Coronary artery (tissue), 2 donors: ENCODE measurements around the gene IL15RA.
"Not testable (repeated sequence)": the region's sequence is repeated elsewhere in the genome, so short reads cannot be mapped to it uniquely, and the experiment has no call there.

Experiments used
- DNase-seq: peaks from one replicate; pipeline ENCODE4 v3.0.0-alpha.2; 2017; ENCODE audit warnings: low spot score
- H3K27ac ChIP-seq, 2 donors: fragments of 200-600 bp; sonication (generic); one replicate each; pipeline ENCODE4 v1.5.1; 2016 to 2019
- H3K4me3 ChIP-seq: fragments of 200-600 bp; sonication (generic); 2 replicates; pipeline ENCODE4 v1.5.1; 2016; ENCODE audit warnings: mild to moderate bottlenecking, moderate library complexity
- TF ChIP-seq, protein P1 (sequence below): fragments of 200-600 bp; sonication (generic); IDR thresholded peaks from one replicate; pipeline ENCODE4 v1.5.1; 2019; ENCODE audit warnings: antibody characterized with exemption

Gene IL15RA

DNA sequence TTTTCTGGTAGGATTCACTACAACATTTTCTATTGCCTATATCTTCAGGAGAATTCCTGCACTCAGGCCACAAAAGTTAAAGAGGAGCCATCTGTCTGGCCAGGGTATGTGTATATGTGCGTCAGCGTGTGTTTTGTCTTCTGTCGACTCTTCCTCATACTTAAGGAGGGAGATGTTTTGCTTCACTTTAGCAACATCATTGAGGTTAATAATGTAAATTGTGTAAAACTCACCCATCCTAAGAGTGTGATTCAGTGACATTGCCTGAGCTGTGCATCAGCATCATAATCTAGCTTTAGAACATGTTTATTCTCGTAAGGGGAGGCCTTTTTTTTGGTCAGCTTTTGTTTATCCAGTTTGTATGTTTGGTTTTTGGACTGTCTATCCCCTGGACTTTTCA, 63.6 kb downstream of the IL15RA start:
- TF ChIP-seq, protein P1, sequence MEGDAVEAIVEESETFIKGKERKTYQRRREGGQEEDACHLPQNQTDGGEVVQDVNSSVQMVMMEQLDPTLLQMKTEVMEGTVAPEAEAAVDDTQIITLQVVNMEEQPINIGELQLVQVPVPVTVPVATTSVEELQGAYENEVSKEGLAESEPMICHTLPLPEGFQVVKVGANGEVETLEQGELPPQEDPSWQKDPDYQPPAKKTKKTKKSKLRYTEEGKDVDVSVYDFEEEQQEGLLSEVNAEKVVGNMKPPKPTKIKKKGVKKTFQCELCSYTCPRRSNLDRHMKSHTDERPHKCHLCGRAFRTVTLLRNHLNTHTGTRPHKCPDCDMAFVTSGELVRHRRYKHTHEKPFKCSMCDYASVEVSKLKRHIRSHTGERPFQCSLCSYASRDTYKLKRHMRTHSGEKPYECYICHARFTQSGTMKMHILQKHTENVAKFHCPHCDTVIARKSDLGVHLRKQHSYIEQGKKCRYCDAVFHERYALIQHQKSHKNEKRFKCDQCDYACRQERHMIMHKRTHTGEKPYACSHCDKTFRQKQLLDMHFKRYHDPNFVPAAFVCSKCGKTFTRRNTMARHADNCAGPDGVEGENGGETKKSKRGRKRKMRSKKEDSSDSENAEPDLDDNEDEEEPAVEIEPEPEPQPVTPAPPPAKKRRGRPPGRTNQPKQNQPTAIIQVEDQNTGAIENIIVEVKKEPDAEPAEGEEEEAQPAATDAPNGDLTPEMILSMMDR: no peak
- no peak overlapping the region for H3K4me3 ChIP-seq
- H3K27ac ChIP-seq: no peak overlapping the region
- DNase-seq: no peak

DNA sequence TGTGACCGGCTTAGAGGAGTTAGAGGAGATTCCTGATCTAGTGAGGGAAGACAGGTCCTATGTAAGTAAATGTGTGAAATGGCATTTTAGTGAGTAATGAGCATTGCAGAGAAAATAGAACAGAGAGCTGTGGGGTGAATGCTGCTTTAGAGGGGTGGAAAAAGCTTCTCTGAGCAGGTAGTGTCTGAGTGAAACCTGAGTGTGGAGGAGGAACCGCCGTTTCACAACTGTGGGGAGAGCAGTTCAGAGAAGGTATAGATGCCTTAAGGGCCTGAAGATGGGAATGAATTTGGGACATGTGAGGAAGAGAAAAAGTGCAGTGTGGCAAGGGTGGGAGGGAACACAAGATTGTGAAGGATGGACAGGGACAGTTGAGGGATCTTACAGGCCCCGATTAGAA, 65.7 kb downstream of the IL15RA start:
- DNase-seq: no peak
- H3K27ac ChIP-seq: no peak overlapping the region
- no peak overlapping the region for H3K4me3 ChIP-seq
- TF ChIP-seq, protein P1: no peak

DNA sequence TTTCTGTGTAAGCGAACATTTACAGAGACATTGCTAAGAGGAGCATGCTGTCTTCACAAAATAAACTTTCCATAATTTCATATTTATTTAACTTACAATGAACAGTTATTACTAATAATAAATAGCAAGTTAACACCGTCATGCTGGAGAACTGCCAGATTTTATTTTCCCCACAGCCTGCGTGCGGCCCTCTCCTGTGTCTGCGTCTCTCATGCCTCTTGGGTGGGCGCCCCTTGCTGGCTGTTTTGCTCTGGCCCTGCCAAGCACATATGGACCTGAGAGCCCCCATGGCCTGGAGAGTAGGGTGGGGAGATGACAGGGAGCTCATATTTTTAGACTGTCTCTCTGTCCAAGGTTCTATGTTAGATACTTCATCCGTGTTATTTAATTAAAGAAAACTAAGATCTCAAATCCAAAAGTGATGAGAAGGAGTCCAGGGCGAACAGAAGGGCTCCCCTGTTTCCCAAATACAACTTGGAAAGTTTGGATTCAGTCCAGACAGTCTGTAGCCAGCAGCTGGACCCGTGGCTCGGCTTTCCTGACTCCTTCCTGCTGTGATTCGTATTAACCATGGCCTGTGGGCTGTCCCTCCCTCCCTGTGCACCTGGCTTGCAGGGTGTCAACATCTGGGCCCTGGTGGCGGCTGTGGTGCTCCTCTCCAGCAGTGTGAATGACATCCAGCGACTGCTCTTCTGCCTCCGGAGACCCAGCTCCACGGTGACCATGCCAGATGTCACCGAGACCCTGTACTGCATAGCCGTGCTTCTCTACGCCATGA, 66.8 kb downstream of the IL15RA start:
- Histone ChIP-seq H3K27ac (no peak overlapping the region), H3K4me3 (no peak overlapping the region)
- TF ChIP-seq, protein P1: no peak
- no peak for DNase-seq

DNA sequence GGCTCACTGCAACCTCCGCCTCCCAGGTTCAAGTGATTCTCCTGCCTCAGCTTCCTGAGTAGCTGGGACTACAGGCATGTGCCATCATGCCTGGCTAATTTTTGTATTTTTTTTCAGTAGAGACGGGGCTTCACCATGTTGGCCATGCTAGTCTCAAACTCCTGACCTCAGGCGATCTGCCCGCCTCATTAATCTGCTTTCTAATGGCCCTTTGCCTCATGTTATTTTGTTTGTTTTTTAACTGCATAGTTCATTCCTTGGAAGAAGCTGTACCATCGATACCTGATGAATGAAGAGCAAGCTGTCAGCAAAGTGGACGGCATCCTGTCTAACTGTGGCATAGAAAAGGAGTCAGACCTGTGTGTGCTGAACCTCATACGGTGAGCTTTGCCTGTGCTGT, 68.7 kb downstream of the IL15RA start:
- not testable (repeated sequence) for H3K27ac ChIP-seq, DNase-seq, H3K4me3 ChIP-seq

DNA sequence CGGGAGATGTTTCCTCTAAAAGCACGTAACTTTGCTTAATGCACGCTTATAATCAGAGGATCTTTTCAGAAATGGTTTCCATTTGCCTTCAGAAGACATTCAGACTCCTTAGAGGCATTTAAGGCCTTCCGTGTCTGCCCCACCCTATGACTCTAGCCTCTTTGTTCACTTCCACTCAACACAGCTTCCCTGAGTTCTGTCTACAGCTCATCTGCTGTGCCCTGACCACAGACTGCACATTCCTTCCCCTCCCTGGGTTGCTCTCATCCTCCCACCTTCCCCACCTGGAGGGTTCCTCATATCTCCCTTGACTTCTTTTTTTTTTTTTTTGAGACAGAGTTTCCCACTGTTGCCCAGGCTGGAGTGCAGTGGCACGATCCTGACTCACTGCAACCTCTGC, 70.7 kb downstream of the IL15RA start:
- no peak for DNase-seq
- Histone ChIP-seq H3K27ac (no peak overlapping the region), H3K4me3 (no peak overlapping the region)
- TF ChIP-seq, protein P1: no peak

DNA sequence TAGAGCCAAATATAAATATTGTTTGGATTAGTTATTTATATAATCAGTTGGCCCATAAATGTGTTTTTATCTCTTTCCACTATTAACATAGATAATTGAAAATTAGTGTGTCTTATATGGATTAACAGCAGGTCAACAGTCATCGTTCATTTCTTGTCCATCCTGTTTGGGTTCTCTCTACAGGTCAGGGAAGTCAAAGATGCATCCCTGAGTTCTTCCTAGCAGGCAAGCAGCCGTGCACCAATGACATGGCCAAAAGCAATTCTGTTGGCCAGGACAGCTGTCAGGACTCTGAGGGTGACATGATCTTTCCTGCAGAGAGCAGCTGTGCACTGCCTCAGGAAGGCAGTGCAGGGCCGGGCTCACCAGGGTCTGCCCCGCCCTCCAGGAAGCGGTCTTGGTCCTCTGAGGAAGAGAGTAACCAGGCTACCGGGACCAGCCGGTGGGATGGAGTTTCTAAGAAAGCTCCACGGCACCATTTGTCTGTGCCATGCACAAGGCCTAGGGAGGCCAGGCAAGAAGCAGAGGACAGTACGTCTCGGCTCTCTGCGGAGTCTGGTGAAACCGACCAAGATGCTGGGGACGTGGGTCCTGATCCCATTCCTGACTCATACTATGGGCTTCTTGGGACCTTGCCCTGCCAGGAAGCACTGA, 71.4 kb downstream of the IL15RA start:
- TF ChIP-seq, protein P1: no peak
- no peak overlapping the region for H3K27ac ChIP-seq
- no peak overlapping the region for H3K4me3 ChIP-seq
- DNase-seq: no peak

DNA sequence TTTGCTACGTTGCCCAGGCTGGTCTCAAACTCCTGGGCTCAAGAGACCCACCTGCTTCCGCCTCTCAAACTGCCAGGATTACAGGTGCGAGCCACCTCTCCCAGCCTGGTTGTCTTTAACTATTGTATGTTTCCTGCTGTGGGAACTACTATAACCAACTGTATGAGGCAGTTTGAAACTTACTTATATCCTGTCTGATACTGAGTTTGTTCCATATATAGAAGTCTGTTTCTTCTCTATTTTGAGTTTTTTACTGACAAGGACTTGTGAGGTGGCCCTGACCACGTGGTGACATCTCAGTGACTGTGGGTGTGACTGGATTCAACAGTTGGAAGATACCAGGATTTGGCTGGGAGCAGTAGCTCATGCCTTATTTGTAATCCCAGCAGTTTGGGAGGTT, 73.1 kb downstream of the IL15RA start:
- no peak overlapping the region for H3K4me3 ChIP-seq
- H3K27ac ChIP-seq: no peak overlapping the region
- no peak for DNase-seq
- TF ChIP-seq, protein P1: no peak
